Left renal pelvis (tissue), 4 donors: Measurements from ENCODE around the gene KRT5. TPM values are rescaled to one million over a fixed set of nuclear protein-coding genes. Genes with fewer than 3 reads are reported as not detected.

Experiments used
- DNase-seq, 4 donors: peaks; one replicate each; pipeline ENCODE4 v3.0.0-alpha.2; 2013; ENCODE audit warnings: low read depth in 4 of 4, low spot score in 3 of 4
- polyA plus RNA-seq, 4 donors: library from polyadenylated mRNA; unstranded; fragments of 120-200 nt; gene quantifications; one replicate each; pipeline ENCODE4 v1.2.1, GENCODE V29; 2013; ENCODE audit not compliant: insufficient read length in 4 of 4

The KRT5 gene
- polyA plus RNA-seq = 1 to 10 TPM in 1 of 4 donors, under 1 TPM in 3; 0.17 to 1.4 (median 0.37) TPM

- DNase-seq = no peak
These were observed at the start of gene KRT5 for GRCh38 chr12:52519826-52520662. Gene KRT5, minus strand, starts transcription at chr12:52520394. Its CDS starts 98 bp downstream, at chr12:52520296.

GRCh38 chr12:52568111-52568510, 47.9 kb upstream of the KRT5 start:
- DNase-seq = no peak

GRCh38 chr12:52566847-52567291, 46.7 kb upstream of the KRT5 start:
- no peak for DNase-seq

DNA sequence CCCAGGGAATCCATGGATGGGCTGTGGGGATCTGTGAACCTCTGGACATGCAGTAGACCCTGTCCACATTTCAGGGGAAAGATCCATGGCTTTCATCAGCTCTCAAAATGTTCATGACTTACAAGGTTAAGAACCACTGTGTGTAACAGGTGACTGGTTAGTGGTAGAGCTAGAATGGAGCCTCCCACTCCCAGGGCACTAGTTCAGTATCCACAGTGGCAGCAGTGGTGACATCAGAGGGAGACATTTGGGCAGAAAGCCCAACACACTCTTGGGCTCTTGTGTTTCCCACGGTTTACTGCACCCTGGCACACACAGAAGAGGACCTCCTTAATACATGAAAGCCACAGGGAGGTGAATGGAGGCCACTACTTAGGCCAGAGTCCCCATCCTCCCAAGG, 44.4 kb upstream of the KRT5 start:
- DNase-seq = no peak

- no peak for DNase-seq
These were observed 41.8 kb upstream of the KRT5 start for GRCh38 chr12:52561880-52562449.

DNA sequence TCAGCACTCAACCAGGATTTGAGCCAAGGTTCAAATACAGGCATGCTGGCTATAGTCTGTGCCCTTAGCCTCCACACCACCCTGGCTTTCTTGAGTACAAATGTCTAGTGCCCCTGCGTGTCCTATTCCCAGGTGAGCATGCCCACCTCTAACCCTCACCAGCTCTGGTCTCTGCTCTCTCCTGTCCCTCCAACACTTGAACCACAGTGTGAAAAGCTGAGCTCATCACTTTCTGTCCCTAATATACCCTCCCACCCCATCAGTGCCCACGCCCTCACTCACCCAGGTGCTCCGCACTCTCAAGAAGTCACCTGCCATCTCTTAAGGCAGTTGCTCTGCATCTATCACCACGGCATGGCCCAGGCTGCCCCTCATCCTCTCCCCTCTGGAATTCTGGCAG, 39.8 kb upstream of the KRT5 start:
- no peak for DNase-seq

DNA sequence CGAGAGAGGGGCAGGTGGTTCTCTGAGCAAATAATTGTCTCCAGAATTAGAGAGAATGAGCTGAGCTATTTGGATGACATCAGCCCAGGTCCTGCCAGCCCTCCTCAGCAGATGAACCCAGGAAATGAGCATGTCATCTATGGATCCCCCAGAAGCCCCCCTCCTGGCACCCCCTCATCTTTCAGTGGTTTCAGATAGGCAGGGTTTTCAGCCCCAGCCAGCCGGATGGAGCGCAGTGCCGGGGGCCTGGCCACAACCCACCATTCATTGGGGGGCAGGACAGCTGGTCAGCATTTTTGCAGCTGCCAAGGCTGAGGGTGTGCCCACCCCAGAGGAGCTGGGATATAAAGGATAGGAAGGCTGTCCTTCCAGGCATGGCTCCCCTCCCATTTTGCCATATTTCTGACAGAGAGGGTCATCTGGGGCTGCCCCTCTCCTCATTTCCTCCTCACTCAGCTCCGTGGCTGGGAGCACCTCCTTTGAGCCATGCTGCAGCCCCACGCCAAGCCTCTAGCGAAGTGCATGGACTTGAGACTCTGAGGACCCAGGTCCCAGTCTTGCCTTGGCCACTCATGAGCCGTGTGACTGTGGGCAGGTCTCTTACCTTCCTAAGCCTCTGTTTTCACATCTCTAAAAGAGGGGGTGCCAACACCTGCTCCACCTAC, 38.7 kb upstream of the KRT5 start:
- DNase-seq = no peak

DNA sequence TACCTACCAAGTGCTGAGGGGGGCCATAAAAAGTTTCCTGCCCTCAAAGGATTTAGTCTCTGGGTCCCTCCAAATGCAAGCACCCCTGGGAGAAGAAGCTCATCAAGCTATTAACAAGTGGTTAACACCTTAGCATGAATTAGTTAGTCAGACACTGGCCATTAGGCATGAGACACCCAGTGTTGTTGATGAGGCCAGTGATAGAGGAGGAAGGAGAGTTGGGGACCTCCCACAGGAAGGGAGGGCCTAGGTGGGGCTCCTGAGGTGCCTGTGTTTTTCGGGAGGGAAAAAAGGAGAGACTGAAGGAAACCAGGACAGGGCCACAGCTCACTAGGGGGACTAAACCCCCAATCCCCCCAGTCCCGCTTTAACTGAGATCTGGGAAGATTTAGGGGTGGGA, 37.3 kb upstream of the KRT5 start:
- no peak for DNase-seq

GRCh38 chr12:52555577-52555976, 35.4 kb upstream of the KRT5 start:
- no peak for DNase-seq

DNA sequence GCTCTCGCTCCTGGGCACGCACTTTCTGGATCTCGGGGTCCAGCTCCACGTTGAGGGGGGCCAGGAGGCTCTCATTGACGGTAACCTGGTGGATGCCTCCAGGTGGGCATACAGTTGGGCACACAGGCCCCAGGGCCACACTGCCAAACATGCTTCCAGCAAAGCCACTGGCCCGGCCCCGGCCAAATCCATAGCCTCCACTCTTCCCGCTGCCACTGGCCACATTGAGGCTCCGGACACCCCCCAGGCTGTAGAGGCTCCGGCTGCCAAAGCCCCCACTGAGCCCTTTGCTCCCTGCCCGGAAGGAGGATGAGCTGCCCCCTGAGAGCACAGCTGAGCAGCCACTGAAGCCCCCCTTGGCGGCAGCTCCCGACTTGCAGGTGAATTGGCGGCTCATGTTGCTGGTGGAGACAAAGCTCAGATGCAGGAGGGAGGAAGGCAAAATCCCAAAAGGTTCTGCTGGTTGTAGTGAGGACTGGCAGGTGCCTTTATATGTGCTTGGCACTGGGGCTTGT, 32.5 kb upstream of the KRT5 start, which contains the start of gene KRT71:
Gene KRT71, minus strand, starts transcription at position 465 of the 515 bp plus-strand sequence. Its CDS starts 68 bp downstream, at position 397.
- no peak for DNase-seq

- no peak for DNase-seq
These were observed 31.9 kb upstream of the KRT5 start for GRCh38 chr12:52552055-52552454.

GRCh38 chr12:52551216-52551865, 31.1 kb upstream of the KRT5 start:
- no peak for DNase-seq

DNA sequence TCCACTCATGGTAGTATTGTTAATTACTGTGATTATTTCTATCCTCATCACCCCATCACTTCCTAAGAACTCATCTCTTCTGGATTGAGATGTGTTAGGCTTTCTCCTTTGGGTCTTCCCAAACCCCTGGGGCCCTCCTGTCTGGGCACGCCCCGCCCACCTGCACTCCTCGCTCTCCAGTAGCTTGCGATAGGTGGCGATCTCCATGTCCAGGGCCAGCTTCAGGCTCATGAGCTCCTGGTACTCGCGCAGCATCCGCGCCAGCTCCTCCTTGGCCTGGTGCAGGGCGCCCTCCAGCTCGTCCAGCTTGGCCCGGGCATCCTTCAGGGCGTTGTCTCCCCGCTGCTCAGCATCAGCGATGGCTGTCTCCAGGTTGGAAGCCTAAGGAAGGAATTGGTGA, 25.9 kb upstream of the KRT5 start:
- no peak for DNase-seq

DNA sequence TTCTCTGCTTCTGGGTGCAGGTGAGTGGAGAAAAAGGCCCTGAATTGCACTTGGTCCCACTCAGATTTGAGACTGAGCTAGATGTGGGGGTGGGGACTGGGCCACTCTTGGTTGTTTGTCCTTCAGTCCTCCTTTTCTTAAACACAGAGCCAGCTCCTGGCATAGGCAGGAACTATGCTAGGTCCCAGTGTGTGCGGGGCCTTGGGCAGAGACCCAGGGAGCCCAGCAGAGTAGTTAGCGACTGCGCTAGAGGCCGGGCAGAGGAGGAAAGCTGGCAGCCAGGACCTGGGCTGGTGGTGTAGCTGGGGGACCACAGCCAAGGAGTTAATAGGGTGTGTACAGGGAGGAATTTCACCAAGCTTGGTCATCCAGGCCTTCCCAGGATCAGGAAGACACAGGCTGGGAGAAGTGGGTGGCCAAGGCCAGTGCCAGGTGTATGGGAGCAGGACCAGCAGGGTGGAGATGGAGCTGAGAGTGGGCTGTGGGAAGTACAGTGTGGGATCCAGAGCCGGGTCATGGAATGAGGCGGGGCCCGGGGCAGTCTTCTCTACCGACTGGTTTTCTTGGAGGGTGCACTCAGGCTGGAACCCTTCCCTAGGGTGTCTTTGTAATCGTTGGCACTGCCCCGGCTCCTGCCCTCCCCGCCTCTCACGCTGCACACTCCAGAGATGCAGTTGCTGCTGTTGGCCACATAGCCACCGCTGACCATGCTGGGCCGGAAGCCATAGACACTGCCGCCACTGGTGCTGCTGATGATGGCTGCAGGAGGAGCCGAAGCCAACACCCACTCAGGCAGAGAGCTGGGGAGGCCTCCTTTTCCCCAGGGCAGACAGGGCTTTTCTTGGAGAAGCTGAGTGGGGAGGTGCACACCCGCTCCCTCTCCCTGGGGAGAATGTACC, 24.0 kb upstream of the KRT5 start:
- DNase-seq = no peak

DNA sequence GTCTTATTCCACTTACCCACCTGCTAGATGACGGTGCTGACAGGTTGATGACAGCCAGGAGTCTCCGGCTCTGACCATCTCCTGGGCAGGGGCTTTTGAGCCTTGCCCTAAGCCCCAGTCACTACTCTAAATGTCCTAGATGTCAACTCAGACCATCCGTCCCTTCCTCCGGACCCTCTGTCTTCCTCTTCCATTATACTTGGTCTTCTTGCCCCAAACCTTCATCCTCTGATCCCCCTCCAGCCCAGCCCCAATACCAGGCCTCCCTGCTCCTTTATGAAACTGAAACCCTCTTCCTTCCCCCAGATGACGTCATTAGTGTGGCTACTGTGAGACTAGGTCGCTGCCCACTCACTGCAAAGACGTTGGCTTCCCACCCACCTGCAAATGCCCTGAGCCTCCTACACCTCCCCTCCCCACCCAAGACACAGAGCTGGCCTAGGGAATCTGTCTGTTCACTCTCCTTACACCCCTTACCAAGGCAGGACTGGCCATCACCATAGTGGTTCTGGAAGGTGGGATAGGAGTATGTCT, 22.7 kb upstream of the KRT5 start:
- DNase-seq = no peak

DNA sequence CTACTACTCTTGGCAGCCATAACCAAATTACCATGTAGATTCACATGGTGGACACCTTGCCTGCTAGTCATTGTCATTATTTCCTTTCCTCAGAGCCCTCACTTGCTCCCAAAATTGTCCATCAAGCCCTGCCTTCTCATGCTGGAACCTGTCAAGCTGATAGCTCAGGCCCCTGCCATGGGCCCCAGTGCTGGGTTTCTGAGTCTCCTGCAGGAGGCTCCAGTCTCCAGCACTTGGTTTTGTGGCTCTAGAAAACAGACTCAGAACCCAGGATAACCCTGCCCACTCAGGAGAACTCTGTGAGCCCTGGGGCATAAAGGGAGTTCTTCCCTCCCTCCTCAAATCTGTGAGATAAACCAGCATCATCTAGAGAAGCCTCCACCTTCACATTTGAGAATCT, 22.0 kb upstream of the KRT5 start:
- no peak for DNase-seq

DNA sequence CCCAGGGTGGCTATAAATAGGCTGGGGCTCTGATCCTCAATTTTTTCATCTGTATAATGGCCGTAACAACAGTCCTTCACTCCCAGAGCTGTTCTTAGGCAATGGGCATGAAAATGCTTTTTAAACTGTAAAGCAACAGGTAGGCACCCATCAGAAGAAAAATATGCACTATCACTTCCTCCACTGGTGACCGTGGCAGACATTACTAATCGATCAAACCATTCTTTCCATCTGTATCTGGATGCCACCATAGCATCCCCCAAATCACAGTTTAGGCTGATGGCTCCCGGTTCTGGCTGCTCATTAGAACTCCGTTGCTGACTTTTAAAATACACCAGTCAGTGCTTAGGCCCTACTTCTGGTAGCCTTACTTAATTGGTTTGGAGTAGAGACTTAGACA, 21.5 kb upstream of the KRT5 start:
- no peak for DNase-seq

- no peak for DNase-seq
These were observed 20.3 kb upstream of the KRT5 start for GRCh38 chr12:52540531-52540930.

- DNase-seq = no peak
These were observed 19.6 kb upstream of the KRT5 start for GRCh38 chr12:52539821-52540173.
